ENCODE results near the gene SH2B3. TPM values are rescaled to one million over a fixed set of nuclear protein-coding genes. Genes with fewer than 3 reads are reported as not detected.

SH2B3 gene
- total and polyA plus RNA-seq, 2 of the 13 experiments (the other 11 are each of a cell fraction or from before 2014, with no cell fraction given), result 6.8 to 6.9 TPM

GRCh38 chr12:111405859-111406473, at the start of gene SH2B3 (continued):
- TF ChIP-seq HMGXB3 (CRISPR knock-in tag; IDR thresholded peaks at IDR 0.05; ENCODE audit: borderline replicate concordance), result no peak
- TF ChIP-seq ZNF138 (CRISPR knock-in tag; IDR thresholded peaks at IDR 0.05; ENCODE audit: low read depth), result no peak
- no peak for TF ChIP-seq ZKSCAN8 (CRISPR knock-in tag; IDR thresholded peaks at IDR 0.05; ENCODE audit: borderline replicate concordance)
- no peak for TF ChIP-seq PLSCR1 (CRISPR knock-in tag; IDR thresholded peaks at IDR 0.05; ENCODE audit: borderline replicate concordance)
- TF ChIP-seq YY1 (IDR thresholded peaks at IDR 0.05; ENCODE audit: insufficient read depth, insufficient replicate concordance, low read depth, low read length), result peak; percentile 48
- TF ChIP-seq ZNF562 (CRISPR knock-in tag; IDR thresholded peaks at IDR 0.05; ENCODE audit: borderline replicate concordance), result no peak
- no peak for TF ChIP-seq KAT8 (CRISPR knock-in tag; IDR thresholded peaks at IDR 0.05)
- peak; percentile 13 for TF ChIP-seq SRSF1 (optimal IDR thresholded peaks at IDR 0.05; ENCODE audit: low read depth, low read length)
- TF ChIP-seq CBX1 (IDR thresholded peaks at IDR 0.05; ENCODE audit: low read depth), result no peak
- TF ChIP-seq ZNF44 (CRISPR knock-in tag; IDR thresholded peaks at IDR 0.05), result no peak
- no peak for TF ChIP-seq ZNF124 (CRISPR knock-in tag; IDR thresholded peaks at IDR 0.05)
- TF ChIP-seq RAD21 (CRISPR knock-in tag; IDR thresholded peaks at IDR 0.05), result peak; percentile 20; the same call in 1 of the 2 replicates
- TF ChIP-seq PRDM10 (CRISPR knock-in tag; IDR thresholded peaks at IDR 0.05; ENCODE audit: low read depth), result no peak
- TF ChIP-seq ZNF850 (CRISPR knock-in tag; conservative IDR thresholded peaks at IDR 0.05), result no peak
- TF ChIP-seq ZNF678 (CRISPR knock-in tag; IDR thresholded peaks at IDR 0.05), result 0 out of 2 replicates have a peak, but pooled peaks have one; percentile 26
- TF ChIP-seq ZNF703 (CRISPR knock-in tag; IDR thresholded peaks at IDR 0.05; ENCODE audit: borderline replicate concordance), result no peak
- no peak for TF ChIP-seq ATF5 (CRISPR knock-in tag; IDR thresholded peaks at IDR 0.05; ENCODE audit: low read depth)
- peak; percentile 17; the same call in 1 of the 2 replicates for TF ChIP-seq ZNF331 (CRISPR knock-in tag; IDR thresholded peaks at IDR 0.05)
- TF ChIP-seq SRSF9 (IDR thresholded peaks at IDR 0.05; ENCODE audit: borderline replicate concordance, insufficient read depth, low read depth, low read length, poor library complexity, severe bottlenecking), result no peak
- no peak for TF ChIP-seq GTF2F1 (IDR thresholded peaks at IDR 0.05; ENCODE audit: low read length)
- TF ChIP-seq RBFOX2 (IDR thresholded peaks at IDR 0.05; ENCODE audit: low read depth, low read length), result peak; percentile 1; the same call in 1 of the 2 replicates

Data from HepG2 (cell line).